ENCODE results near the gene PTPN21.

PTPN21 gene

DNA sequence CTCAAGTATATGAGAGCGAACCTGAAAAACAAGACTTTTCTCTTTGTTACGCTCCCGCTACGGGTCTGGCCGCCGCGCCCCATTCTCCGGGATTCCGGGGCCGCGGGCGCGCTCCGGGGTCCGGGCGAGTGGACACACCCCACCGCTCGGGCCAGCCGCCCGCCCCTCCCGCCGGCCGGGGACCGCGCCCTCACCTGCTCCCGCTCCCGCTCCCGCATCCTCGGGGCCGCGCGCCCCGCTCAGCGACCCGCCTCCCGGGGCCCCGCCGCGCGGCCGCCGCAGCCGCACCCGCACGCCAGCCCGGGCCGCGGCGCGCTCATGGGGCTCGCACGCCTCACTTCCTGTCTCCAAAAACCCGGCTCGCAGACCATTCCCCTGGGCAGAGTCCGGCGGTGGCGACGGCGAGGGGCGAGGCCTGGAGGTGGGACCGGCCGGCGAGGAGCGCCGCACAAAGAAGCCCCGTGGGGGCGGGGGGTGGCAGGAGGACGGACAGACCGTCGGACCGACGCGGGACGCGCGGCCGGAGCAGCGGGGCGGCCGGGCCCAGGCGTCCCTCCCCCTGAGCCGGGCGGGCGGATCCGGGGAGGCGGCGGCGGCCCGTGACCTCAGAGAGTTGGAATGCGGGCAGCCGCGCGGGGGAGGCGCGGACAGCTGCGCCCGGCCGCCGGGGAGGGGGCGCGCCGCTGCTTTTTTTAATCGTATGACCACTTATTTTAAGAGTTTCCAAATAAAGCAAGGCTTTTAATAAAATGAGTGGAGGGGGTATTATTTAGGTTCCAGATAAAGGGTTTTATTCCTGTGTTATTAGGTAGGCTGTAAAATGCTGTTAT lies at the start of gene PTPN21:
PTPN21 (minus strand) TSS at position 551 of the 830 bp plus-strand sequence. CDS start 4,590 bp downstream, outside the sequence.
- DNase-seq (ENCODE audit: extremely low read depth in 1 of 2, low read depth in 1 of 2) = no peak

DNA sequence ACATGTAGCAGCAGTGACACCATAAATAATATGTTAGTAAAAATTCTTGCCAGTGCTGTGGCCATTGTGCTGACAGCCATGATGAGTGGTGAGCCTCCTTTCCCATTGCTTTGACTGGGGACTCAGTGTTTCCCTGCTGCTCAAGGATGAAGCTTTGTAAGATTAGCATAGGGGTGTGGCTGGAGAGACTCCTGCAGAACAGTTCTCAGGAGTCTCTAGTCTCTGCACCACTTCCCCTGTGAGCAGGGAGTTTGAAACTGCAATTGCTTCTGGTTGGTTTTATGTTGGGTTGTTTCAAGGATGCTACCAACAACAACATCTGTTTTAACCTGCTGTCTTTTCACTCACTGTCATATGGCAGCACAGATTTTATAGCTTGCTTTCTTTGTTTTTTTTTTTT lies 49.4 kb upstream of the PTPN21 start:
- no peak for DNase-seq (ENCODE audit: extremely low read depth in 1 of 2, low read depth in 1 of 2)

DNA sequence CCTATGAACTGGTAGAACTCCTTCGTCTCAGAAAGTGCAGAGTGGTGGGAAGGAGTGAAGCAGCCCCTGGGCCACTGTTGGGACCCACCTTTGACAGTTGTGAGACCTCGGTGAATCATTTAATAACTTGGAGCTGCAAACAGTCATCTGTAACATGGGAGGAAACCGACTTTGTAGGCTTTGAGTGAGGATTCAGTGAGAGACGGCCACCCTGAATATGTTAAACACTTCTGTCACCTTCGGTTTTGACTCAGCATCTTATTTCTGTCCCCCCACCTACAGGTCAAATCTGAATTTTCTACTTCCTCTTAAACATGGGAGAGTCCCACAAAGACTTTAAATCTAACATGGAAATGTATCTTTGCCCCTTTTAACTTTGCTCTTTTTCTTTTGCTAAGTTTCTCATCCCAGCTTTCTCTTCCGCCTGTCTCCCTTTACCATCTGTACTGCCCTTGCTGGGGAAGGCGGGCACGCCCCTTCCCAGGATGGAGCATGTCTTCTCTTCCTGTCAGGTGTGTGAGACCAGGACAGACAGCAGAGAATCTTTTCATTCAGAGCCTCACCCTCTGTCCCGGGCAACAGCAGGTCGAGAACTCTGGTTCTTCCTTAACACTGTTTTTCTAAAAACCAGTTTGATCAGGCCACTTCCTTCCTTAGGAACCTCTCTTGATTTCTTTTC lies 45.1 kb upstream of the PTPN21 start:
- no peak for DNase-seq (ENCODE audit: extremely low read depth in 1 of 2, low read depth in 1 of 2)

DNA sequence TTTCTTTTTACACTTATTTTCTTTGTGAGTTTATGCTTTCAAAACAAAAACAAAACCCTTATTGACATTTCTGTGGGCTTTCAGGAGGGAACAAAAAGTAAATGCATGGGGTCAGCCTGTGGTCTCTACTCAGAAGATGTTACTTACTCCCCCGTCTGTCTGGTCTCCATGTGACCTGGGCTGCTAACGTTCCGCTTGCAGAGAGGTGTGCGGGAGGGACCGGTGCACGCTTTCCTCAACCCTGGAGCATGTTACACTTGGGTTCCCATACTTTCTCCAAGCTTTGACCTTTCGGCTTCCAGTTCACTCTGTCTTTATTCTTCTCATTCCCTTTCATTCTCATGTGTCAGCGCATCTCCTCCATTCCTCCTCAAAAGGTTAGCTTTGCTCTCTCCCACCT lies 44.5 kb upstream of the PTPN21 start:
- DNase-seq (ENCODE audit: extremely low read depth in 1 of 2, low read depth in 1 of 2) = no peak

DNA sequence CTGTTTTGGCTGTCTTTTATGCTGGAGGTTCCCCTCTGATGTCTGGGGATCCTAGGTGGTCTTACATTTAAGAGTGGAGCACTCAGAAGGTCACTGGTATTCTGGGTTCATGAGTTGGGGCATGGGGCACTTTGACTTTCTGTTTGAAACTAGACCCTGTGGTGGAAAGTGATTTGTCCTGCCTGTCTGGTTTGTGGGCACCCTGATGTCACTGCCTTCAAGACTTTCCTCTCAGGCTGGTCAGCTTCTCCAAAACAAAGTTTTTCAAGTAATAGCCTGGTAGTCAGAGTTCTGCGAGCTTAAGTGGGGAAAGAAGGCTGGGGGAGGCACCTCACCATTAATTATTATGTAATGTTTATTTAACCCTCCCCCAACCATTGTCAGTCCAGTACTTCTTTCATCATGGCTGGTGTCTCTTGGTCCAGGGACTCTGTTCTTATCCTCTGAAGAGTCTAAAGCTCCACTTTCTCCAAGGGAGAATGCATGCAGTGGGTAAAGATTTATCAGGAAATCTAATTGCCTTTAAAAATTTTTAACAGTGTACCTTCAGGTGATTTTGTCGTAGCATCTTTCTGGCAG lies 43.4 kb upstream of the PTPN21 start:
- no peak for DNase-seq (ENCODE audit: extremely low read depth in 1 of 2, low read depth in 1 of 2)

DNA sequence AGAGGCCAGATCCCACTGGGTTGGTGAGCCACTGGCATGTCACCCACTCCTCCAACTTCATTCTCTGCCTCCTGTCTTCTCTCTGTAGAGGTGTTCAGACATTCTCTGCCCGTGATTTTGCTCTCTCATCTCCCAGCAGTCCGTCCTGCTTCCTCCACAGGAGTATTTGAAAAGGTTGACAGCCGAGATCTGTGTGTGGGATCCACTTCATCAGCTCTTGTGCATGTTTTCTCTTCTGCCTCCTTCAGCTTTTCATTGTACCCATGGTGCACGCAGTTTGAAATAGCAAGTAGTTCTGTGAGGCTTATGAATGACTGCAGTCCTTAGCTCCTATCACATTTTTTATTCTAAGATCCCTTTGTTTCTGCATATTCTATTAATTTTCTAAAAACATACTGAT lies 42.8 kb upstream of the PTPN21 start:
- no peak for DNase-seq (ENCODE audit: extremely low read depth in 1 of 2, low read depth in 1 of 2)

DNA sequence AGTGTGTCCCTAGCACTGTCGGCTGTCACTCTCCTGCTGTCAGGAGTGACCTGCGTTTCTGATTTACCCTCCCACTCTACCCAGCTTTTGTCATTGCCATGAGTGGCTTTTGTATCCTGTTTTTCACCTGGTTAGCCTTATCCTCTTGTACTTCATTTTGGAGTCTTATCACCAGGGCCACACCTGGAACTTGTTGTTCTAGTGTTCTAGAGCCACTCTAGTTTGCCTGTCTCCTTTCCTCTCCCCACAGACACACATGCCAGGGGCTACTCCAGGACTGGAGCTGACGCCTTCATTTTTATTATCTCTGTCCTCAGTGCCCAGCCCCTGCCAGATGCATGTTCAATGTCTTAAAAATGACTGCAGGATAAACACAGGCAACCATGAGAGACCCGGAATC lies 42.2 kb upstream of the PTPN21 start:
- no peak for DNase-seq (ENCODE audit: extremely low read depth in 1 of 2, low read depth in 1 of 2)

DNA sequence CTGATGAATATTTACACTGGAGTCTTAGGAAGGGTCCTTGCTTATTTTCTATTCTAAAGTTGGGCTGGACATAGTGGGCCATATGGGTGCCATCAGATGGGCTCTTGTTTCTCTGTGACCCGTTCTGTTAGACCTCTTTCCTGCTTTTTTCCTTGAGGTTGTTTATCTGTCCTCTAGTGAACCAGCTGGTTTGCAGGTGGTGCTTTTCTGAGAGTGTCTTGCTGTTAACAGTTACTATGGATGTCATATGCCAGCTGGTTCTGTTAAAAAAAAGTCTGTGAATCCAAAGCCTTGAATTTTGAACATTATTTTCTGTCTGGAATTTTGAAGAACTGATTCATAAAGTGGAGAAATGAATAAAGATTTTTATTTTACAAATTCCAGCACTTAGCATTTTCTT lies 37.2 kb upstream of the PTPN21 start:
- DNase-seq (ENCODE audit: extremely low read depth in 1 of 2, low read depth in 1 of 2) = no peak

DNA sequence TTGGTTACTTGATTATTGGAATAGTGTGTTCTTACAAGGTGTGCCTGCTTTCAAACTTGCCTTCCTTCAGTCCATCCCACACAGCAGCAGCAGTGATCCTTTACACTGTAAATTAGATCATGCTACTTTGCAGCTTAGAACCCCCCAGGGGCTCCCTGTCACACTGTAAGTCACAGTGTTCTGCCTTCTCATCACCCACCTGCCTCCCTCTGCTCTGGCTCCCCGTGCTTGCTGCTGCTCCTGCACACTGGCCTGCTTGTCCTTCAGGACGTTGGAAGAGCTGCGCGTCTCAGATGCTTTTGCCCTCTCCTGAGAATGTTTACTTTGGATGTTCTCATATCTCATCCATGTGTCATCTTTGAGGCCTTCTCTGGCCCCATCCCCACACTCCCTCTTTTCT lies 35.4 kb upstream of the PTPN21 start:
- no peak for DNase-seq (ENCODE audit: extremely low read depth in 1 of 2, low read depth in 1 of 2)

DNA sequence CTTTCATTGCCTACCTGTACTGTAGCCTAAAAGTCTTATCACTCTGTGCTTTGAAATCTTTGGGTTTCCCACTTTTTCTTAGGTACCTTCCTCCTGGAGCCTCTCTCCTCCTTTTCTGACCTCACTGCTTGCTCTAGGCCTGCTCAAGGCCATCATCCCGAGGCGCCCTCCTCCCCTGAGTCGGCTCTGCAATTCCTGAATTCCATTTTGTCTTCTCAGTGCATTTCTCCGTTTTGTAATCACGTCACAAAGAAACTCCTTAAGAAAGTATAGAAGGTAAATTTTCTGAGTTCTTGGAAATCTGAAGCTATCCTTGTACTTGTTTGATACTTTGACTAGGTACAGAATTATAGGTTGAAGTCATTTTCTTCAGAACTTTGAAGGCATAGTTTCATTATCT lies 33.3 kb upstream of the PTPN21 start:
- no peak for DNase-seq (ENCODE audit: extremely low read depth in 1 of 2, low read depth in 1 of 2)

DNA sequence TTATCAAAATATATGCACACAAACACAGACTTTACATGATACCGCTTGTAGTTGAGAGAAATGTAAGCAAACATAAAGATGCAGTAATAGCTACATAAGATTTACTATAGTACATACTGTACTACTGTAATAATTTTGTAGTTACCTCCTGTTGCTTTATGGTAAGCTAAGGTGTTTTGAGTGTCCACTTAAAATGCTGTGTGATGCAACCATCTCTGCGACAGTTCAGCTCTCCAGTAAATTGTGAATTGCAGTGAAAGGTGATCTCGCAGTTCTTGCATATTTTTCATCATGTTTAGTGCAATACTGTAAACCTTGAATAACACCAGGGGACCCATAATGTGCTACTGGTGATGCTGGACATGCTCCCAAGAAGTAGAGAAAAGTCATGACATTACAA lies 29.6 kb upstream of the PTPN21 start:
- no peak for DNase-seq (ENCODE audit: extremely low read depth in 1 of 2, low read depth in 1 of 2)

DNA sequence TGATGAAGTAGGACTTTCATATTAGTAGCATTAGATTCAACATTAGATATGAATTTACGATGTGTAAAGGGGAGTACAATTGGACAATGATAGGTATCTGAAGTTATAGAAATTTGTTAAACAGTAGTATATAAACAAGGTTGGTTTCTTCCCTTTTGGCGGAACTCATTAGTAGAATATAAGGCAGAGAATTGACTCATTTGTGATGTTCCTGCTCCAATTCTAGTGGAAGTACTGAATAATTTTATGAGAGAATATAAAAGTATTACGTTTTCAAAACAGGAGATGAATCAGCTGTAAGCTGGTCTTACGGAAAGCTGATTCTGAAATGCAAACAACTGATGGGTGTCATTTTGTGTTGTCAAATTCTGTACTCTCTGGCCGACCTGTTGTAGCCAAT lies 21.4 kb upstream of the PTPN21 start:
- no peak for DNase-seq (ENCODE audit: extremely low read depth in 1 of 2, low read depth in 1 of 2)

DNA sequence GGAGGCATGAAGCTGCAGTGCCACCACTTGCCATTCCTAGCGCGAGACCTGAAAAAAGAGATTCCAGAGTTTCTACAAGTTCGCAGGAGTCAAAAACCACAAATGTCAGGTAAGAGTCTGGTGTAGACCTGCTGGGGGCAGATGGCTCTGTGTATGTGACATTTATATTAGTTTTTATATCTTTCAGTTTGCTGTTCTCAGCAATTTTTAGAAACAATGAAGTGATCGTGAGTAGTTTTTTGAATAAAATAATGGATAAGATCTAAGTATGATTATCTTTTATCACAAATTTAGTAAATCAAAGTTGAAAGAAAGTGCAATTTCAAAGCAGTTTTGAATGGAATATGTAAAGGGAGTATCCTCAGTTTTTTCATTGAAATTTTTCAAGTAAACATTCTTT lies 17.3 kb upstream of the PTPN21 start:
- no peak for DNase-seq (ENCODE audit: extremely low read depth in 1 of 2, low read depth in 1 of 2)

DNA sequence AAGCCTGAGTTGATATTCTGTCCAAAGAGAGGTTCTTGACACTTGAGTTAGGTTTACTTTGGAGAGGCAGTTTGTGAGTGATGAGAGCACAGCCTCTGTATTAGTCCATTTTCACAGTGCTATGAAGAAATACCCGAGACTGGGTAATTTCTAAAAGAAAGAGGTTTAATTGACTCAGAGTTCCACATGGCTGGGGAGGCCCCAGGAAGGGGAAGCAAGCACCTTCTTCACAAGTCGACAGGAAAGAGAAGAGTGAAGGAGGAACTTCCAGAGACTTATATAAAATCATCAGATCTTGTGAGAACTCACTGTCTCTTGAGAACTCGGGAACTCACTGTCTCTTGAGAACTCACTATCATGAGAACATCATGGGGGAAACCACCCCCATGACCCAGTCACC lies 13.4 kb upstream of the PTPN21 start:
- no peak for DNase-seq (ENCODE audit: extremely low read depth in 1 of 2, low read depth in 1 of 2)

DNA sequence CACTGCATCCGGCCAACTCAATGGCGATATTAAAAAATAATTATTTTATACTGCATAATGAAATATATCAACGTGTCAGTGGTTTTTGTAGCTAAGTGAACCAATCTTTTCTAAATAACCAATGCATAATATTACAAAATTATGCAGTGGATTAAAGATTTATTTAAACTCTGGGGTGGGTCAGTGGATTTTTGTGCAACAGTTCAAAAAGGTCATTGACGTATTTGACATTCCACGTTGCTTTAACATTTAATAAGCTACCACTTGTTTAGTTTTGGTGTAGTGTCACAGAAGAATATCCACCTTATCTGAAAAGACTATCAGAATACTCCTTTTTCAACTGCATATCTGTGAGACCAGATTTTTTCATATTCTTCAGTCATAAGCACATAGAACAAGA lies 10.6 kb upstream of the PTPN21 start:
- DNase-seq (ENCODE audit: extremely low read depth in 1 of 2, low read depth in 1 of 2) = no peak

DNA sequence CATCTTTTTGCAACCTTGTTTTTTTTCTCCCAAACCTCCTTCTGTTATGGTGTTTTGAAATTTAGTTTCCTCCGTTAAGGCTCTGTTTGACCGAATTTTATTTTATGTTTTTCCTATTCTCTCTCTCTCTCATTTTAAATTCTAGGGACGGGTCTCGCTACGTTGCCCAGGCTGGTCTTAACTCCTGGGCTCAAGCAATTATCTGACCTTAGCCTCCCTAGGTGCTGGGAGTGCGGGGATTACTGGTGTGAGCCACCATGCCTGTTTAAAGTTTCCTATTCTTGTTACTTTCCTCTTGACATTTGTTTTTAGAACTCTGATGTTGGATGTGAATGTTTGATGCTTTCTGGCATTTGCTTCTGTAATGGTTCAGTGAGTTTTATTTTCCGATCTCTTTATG lies 9.0 kb upstream of the PTPN21 start:
- no peak for DNase-seq (ENCODE audit: extremely low read depth in 1 of 2, low read depth in 1 of 2)

DNA sequence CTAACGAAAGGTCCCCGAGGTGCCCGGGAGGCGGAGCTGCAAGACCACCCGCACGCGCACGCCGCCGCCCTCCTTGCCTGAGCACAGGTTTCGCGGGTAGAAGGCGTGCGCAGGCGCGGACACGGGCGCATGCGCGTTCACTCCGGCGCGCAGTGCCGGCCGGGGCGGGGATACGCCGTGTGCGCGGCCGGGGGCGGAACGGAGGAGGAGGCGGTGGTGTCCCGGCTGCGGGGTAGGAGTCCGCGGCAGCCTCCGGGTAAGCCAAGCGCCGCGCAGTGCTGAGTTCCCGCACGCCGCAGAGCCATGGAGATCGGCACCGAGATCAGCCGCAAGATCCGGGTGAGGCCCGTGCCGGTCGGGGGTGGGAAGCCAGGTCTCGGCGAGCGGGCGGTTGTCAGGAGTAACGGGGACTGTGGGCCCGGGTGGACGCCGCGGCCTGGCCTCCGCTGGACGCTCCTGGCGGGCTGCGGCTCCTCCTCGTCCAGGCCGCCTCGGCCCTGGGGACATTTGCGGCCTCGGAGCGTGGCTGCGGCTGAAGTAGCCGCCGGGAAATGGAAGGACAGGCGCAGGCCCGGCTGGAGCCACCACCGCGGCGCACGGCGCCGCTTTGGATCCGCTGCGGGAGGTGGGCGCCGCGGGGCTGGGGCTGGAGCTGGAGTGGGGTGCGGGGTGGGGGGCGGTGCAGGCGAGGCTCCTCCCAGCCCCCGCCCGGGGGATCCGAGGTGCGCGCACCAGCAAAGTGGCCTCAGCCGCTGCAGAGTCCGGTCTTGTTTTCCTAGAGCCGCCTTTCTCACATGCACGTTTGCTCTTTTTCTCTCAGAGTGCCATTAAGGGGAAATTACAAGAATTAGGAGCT lies 8.3 kb upstream of the PTPN21 start, which contains the start of gene ZC3H14:
ZC3H14 (plus strand) TSS at position 207 of the 856 bp plus-strand sequence; CDS start at position 304, 97 bp downstream.
- peak; percentile 57 to 80 for DNase-seq (ENCODE audit: extremely low read depth in 1 of 2, low read depth in 1 of 2)

DNA sequence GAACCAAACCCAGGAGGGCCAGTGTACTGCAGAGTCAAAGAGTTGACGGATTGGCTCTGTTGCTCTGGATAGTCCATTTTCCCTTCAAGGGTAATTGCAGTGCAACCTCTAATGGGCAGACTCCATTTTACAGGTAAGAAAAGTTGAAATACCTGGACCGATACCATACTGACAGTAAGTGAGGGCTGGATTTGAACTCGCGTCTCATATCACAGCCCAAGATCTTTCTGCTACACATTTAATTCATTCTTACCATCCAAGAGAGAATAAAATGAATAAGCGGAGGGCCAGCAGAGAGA lies 7.7 kb upstream of the PTPN21 start:
- no peak for DNase-seq (ENCODE audit: extremely low read depth in 1 of 2, low read depth in 1 of 2)

DNA sequence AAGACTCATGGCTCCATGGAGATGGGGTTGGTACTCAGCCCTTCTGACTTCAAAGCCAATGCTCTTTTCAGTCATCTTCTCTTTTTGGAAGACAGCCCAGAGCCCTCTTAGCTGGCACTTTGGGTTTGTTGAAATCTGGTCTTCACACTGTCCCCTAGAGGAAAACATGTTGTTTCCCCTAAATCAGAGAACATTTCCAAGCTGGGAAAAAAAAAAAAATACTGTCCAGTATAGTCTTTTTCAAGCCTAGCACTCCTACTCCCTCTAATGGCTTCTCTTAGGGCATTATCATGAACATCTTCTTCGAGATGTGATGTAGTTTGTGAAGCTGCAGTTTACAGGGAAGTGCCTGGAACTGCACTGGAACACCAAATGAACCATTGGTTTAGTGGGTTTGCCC lies 5.0 kb upstream of the PTPN21 start:
- no peak for DNase-seq (ENCODE audit: extremely low read depth in 1 of 2, low read depth in 1 of 2)

DNA sequence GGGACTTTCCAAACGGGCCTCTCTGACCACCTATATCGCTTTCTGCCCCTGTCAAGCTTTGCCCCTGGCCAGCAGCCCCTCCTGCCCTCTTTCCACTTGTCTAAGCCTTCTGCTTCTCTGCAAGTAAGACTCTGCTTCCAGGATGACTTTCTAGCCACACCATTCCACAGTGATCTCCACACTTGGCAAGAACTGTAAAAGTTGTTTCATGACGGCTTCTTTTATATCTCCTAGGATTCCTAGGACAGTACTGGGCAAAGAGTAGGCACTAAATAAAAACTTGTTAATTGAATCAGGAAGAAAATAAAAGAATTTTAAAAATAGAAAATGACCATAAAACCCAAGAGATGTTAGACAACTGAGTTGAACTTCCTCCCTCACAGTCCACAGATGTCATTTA lies 1.8 kb upstream of the PTPN21 start:
- DNase-seq (ENCODE audit: extremely low read depth in 1 of 2, low read depth in 1 of 2) = no peak

DNA sequence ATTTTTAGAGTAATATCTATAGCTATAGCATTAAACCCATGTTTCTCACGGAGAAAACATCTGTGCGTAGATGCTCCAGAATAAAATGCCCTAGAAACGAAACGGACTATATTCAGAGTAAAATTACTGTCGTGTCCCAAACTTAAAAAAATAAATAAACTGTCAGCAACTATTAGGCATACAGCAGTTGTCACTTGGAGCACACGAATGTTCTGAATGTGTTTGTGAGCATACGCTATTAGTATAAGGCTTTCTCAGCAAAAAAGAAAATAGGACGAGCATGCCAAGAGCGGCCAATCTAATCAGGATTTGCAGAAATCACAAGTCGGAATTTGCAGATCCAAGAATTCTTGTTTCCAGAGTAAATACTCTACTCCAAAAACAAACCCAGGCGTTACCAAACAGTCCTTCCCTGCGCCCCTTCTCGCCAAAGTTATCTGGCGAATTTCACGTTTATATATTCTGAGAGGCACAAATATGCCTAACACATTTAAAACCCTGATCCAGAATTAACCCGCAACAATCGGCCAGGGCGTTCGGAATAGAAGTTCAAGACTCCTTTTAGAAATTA lies 836 bp downstream of the PTPN21 start:
- DNase-seq (ENCODE audit: extremely low read depth in 1 of 2, low read depth in 1 of 2) = no peak
